Glutamatergic neuron (in vitro differentiated cells): ENCODE results near the gene RASSF5. TPM values are rescaled to one million over a fixed set of nuclear protein-coding genes. Genes with fewer than 3 reads are reported as not detected.

ENCODE experiments used
- DNase-seq: peaks from one replicate; pipeline ENCODE4 v3.0.0; 2022
- H3K27ac Mint-ChIP-seq: one replicate; pipeline ENCODE4 v1.8.0; 2020; ENCODE audit warnings: mild to moderate bottlenecking, mixed read lengths, inconsistent platforms; ENCODE audit not compliant: unreplicated experiment
- H3K27me3 Mint-ChIP-seq: one replicate; pipeline ENCODE4 v1.8.0; 2020; ENCODE audit warnings: mild to moderate bottlenecking, moderate library complexity, mixed read lengths, inconsistent platforms; ENCODE audit not compliant: unreplicated experiment
- H3K36me3 Mint-ChIP-seq: one replicate; pipeline ENCODE4 v1.8.0; 2020; ENCODE audit warnings: mild to moderate bottlenecking, mixed read lengths, inconsistent platforms; ENCODE audit not compliant: unreplicated experiment
- H3K4me1 Mint-ChIP-seq: one replicate; pipeline ENCODE4 v1.8.0; 2020; ENCODE audit warnings: mild to moderate bottlenecking, low read depth, mixed read lengths, inconsistent platforms; ENCODE audit not compliant: unreplicated experiment
- H3K4me3 Mint-ChIP-seq: one replicate; pipeline ENCODE4 v1.8.0; 2020; ENCODE audit warnings: mild to moderate bottlenecking, mixed read lengths, inconsistent platforms; ENCODE audit not compliant: unreplicated experiment
- H3K9me3 Mint-ChIP-seq: one replicate; pipeline ENCODE4 v1.8.0; 2020; ENCODE audit warnings: mild to moderate bottlenecking, moderate library complexity, mixed read lengths, inconsistent platforms; ENCODE audit not compliant: unreplicated experiment
- CTCF ChIP-seq: fragments of 200-600 bp; sonication (generic); IDR thresholded peaks from one replicate; pipeline ENCODE4 v1.5.0; 2021; ENCODE audit not compliant: partially characterized antibody, unreplicated experiment
- total RNA-seq: library from RNA; stranded (reverse); fragmentation: NEBNext Ultra II Directional; extraction: Animal tissue kit (Norgen Biotek cat#: 25700); gene quantifications from one replicate; pipeline ENCODE4 v1.2.1, GENCODE V29; 2021; ENCODE audit not compliant: unreplicated experiment

RASSF5 gene
- total RNA-seq, 1 donor from 2014 or later: 2.7 TPM

- DNase-seq: no peak
- peaks cover 2% of the 10 kb centered on the region for H3K4me1 Mint-ChIP-seq
- peaks cover 5% of the 10 kb centered on the region for H3K36me3 Mint-ChIP-seq
- H3K9me3 Mint-ChIP-seq: no peaks in the 10 kb centered on the region
- no peak overlapping the region for H3K4me3 Mint-ChIP-seq
- peaks cover 6% of the 10 kb centered on the region for H3K27me3 Mint-ChIP-seq
- no peak for TF ChIP-seq CTCF
- H3K27ac Mint-ChIP-seq: no peak overlapping the region
These were observed 30.9 kb downstream of the RASSF5 start for GRCh38 chr1:206538086-206538770.

GRCh38 chr1:206538901-206539640 lies 31.7 kb downstream of the RASSF5 start:
- no peak overlapping the region for H3K4me3 Mint-ChIP-seq
- TF ChIP-seq CTCF: no peak
- H3K27me3 Mint-ChIP-seq: peaks cover 4% of the 10 kb centered on the region
- H3K9me3 Mint-ChIP-seq: no peaks in the 10 kb centered on the region
- H3K4me1 Mint-ChIP-seq: peaks cover 2% of the 10 kb centered on the region
- H3K27ac Mint-ChIP-seq: no peak overlapping the region
- no peak for DNase-seq
- peaks cover 5% of the 10 kb centered on the region for H3K36me3 Mint-ChIP-seq

GRCh38 chr1:206540044-206540780 lies 32.9 kb downstream of the RASSF5 start:
- Mint-ChIP-seq H3K27me3 (no peaks in the 10 kb centered on the region), H3K4me1 (peaks cover 6% of the 10 kb centered on the region), H3K27ac (no peak overlapping the region), H3K4me3 (no peak overlapping the region), H3K36me3 (peaks cover 5% of the 10 kb centered on the region), H3K9me3 (no peaks in the 10 kb centered on the region)
- no peak for TF ChIP-seq CTCF
- DNase-seq: no peak

GRCh38 chr1:206541236-206541833 lies 34.0 kb downstream of the RASSF5 start:
- Mint-ChIP-seq H3K27me3 (no peaks in the 10 kb centered on the region), H3K4me1 (peaks cover 6% of the 10 kb centered on the region), H3K36me3 (peaks cover 5% of the 10 kb centered on the region), H3K4me3 (no peak overlapping the region), H3K27ac (no peak overlapping the region), H3K9me3 (no peaks in the 10 kb centered on the region)
- DNase-seq: no peak
- no peak for TF ChIP-seq CTCF
